Activated T-helper 2 cell treated with anti-CD3 and anti-CD28 coated beads, Interferon-gamma antibody, Interleukin-2, Interleukin-4, amounts not matched to agents 10 μg/mL and 5 μg/mL and 100 μg/mL, durations not matched to agents 14 hours and 24 hours and 36 hours (primary cell): ENCODE data around the gene IRF7. TPM values are rescaled to one million over a fixed set of nuclear protein-coding genes. Genes with fewer than 3 reads are reported as not detected.

Experiments used
- DNase-seq: peaks from one replicate; pipeline ENCODE4 v3.0.0; 2021; ENCODE audit warnings: low spot score
- H3K27ac Mint-ChIP-seq: one replicate; pipeline ENCODE4 v1.8.0; 2021; ENCODE audit warnings: mixed read lengths
- H3K27me3 Mint-ChIP-seq: one replicate; pipeline ENCODE4 v1.8.0; 2021; ENCODE audit warnings: low read depth, mixed read lengths
- H3K36me3 Mint-ChIP-seq: one replicate; pipeline ENCODE4 v1.8.0; 2021; ENCODE audit warnings: low read depth, mixed read lengths
- H3K4me1 Mint-ChIP-seq: one replicate; pipeline ENCODE4 v1.8.0; 2021; ENCODE audit warnings: low read depth, mixed read lengths
- H3K4me3 Mint-ChIP-seq: one replicate; pipeline ENCODE4 v1.8.0; 2021; ENCODE audit warnings: low read depth, mild to moderate bottlenecking, moderate library complexity, mixed read lengths
- H3K9me3 Mint-ChIP-seq: one replicate; pipeline ENCODE4 v1.8.0; 2021; ENCODE audit warnings: mixed read lengths
- intact Hi-C: fragments of 100-400 bp; cut with micrococcal nuclease; formaldehyde crosslinking; loops from one replicate; pipeline ENCODE4 v1.15.1; 2023
- total RNA-seq: library from RNA; stranded (reverse); gene quantifications from 2 replicates; pipeline ENCODE4 v1.2.3, GENCODE V29; 2022

Gene IRF7
- total RNA-seq, 1 donor from 2014 or later = 26.8 TPM

- Mint-ChIP-seq H3K27me3 (peaks cover 15% of the 10 kb centered on the region), H3K4me3 (no peak overlapping the region), H3K9me3 (no peaks in the 10 kb centered on the region), H3K4me1 (peaks cover 12% of the 10 kb centered on the region), H3K27ac (no peak overlapping the region), H3K36me3 (peaks cover 7% of the 10 kb centered on the region)
- intact Hi-C loops = no loop called here
- DNase-seq = no peak
Measured at GRCh38 chr11:623999-624704, 8.4 kb upstream of the IRF7 start.

- Mint-ChIP-seq H3K36me3 (peaks cover 6% of the 10 kb centered on the region), H3K27me3 (peaks cover 10% of the 10 kb centered on the region), H3K4me1 (peaks cover 7% of the 10 kb centered on the region), H3K27ac (no peak overlapping the region), H3K4me3 (no peak overlapping the region), H3K9me3 (no peaks in the 10 kb centered on the region)
- DNase-seq = no peak
- intact Hi-C loops = no loop called here
Measured at GRCh38 chr11:623349-623869, 7.7 kb upstream of the IRF7 start.

GRCh38 chr11:621838-622237 lies 6.1 kb upstream of the IRF7 start:
- no peak overlapping the region for H3K27ac Mint-ChIP-seq
- H3K36me3 Mint-ChIP-seq = no peaks in the 10 kb centered on the region
- H3K9me3 Mint-ChIP-seq = no peaks in the 10 kb centered on the region
- no peaks in the 10 kb centered on the region for H3K27me3 Mint-ChIP-seq
- no peak overlapping the region for H3K4me3 Mint-ChIP-seq
- DNase-seq = no peak
- intact Hi-C loops = no loop called here
- H3K4me1 Mint-ChIP-seq = no peaks in the 10 kb centered on the region

GRCh38 chr11:620935-621814 lies 5.4 kb upstream of the IRF7 start:
- H3K27me3 Mint-ChIP-seq = no peaks in the 10 kb centered on the region
- H3K36me3 Mint-ChIP-seq = no peaks in the 10 kb centered on the region
- H3K9me3 Mint-ChIP-seq = no peaks in the 10 kb centered on the region
- no peak for DNase-seq
- H3K4me1 Mint-ChIP-seq = peaks cover 4% of the 10 kb centered on the region
- intact Hi-C loops = no loop called here
- no peak overlapping the region for H3K27ac Mint-ChIP-seq
- H3K4me3 Mint-ChIP-seq = no peak overlapping the region

GRCh38 chr11:620201-620600 lies 4.5 kb upstream of the IRF7 start:
- Mint-ChIP-seq H3K4me3 (no peak overlapping the region), H3K9me3 (no peaks in the 10 kb centered on the region), H3K27ac (no peak overlapping the region), H3K27me3 (no peaks in the 10 kb centered on the region), H3K4me1 (peaks cover 4% of the 10 kb centered on the region), H3K36me3 (no peaks in the 10 kb centered on the region)
- DNase-seq = no peak
- intact Hi-C loops = no loop called here

- intact Hi-C loops = loop anchor here (10.0 kb wide), 1 partner anchor 105 kb away; no protein-coding TSS in a partner anchor
Measured at GRCh38 chr11:619628-620050, 3.9 kb upstream of the IRF7 start.

GRCh38 chr11:618856-619627 lies 3.3 kb upstream of the IRF7 start:
- Mint-ChIP-seq H3K9me3 (no peaks in the 10 kb centered on the region), H3K4me3 (no peak overlapping the region), H3K4me1 (peaks cover 7% of the 10 kb centered on the region), H3K27me3 (no peaks in the 10 kb centered on the region), H3K27ac (no peak overlapping the region), H3K36me3 (peaks cover 6% of the 10 kb centered on the region)
- no peak for DNase-seq
- intact Hi-C loops = loop anchor here (10.0 kb wide), 1 partner anchor 106 kb away; no protein-coding TSS in a partner anchor

More at GRCh38 chr11:619628-620050, 3.9 kb upstream of the IRF7 start:
- Mint-ChIP-seq H3K4me3 (no peak overlapping the region), H3K27ac (no peak overlapping the region), H3K36me3 (peaks cover under 1% of the 10 kb centered on the region), H3K9me3 (no peaks in the 10 kb centered on the region), H3K27me3 (no peaks in the 10 kb centered on the region), H3K4me1 (peaks cover 4% of the 10 kb centered on the region)
- no peak for DNase-seq

- no peak overlapping the region for H3K27ac Mint-ChIP-seq
Measured at GRCh38 chr11:617912-618682, 2.3 kb upstream of the IRF7 start.

GRCh38 chr11:617199-617911 lies 1.6 kb upstream of the IRF7 start:
- no peaks in the 10 kb centered on the region for H3K9me3 Mint-ChIP-seq
- DNase-seq = no peak
- H3K4me1 Mint-ChIP-seq = peaks cover 8% of the 10 kb centered on the region
- intact Hi-C loops = loop anchor here (10.0 kb wide), 1 partner anchor 107 kb away; no protein-coding TSS in a partner anchor
- no peak overlapping the region for H3K27ac Mint-ChIP-seq
- H3K36me3 Mint-ChIP-seq = peaks cover 8% of the 10 kb centered on the region
- no peak overlapping the region for H3K4me3 Mint-ChIP-seq
- H3K27me3 Mint-ChIP-seq = no peaks in the 10 kb centered on the region

More at GRCh38 chr11:617912-618682, 2.3 kb upstream of the IRF7 start:
- peaks cover 7% of the 10 kb centered on the region for H3K36me3 Mint-ChIP-seq
- DNase-seq = no peak
- no peaks in the 10 kb centered on the region for H3K27me3 Mint-ChIP-seq
- no peaks in the 10 kb centered on the region for H3K9me3 Mint-ChIP-seq
- peaks cover 8% of the 10 kb centered on the region for H3K4me1 Mint-ChIP-seq
- no peak overlapping the region for H3K4me3 Mint-ChIP-seq
- intact Hi-C loops = loop anchor here (10.0 kb wide), 1 partner anchor 107 kb away; no protein-coding TSS in a partner anchor

- Mint-ChIP-seq H3K9me3 (no peaks in the 10 kb centered on the region), H3K36me3 (peaks cover 16% of the 10 kb centered on the region), H3K27me3 (no peaks in the 10 kb centered on the region), H3K4me1 (peaks cover 8% of the 10 kb centered on the region), H3K27ac (peak overlapping the region; percentile 66), H3K4me3 (peak overlapping the region; percentile 85)
- DNase-seq = no peak
- intact Hi-C loops = loop anchor here (10.0 kb wide), 1 partner anchor 108 kb away; no protein-coding TSS in a partner anchor
Measured at GRCh38 chr11:616320-617198, 809 bp upstream of the IRF7 start.
